GM20000 (cell line): ENCODE measurements around the gene ASPSCR1.

ENCODE experiments used
- DNase-seq: peaks from one replicate; pipeline ENCODE4 v3.0.0; 2012; ENCODE audit warnings: low spot score
- TF ChIP-seq, protein P1 (sequence below): IDR thresholded peaks from 2 replicates; pipeline ENCODE4 v1.5.1; 2012; ENCODE audit warnings: mild to moderate bottlenecking, control low read depth; ENCODE audit errors: extremely low read depth, missing control alignments

Gene ASPSCR1

GRCh38 chr17:82060001-82060380, 82.6 kb downstream of the ASPSCR1 start:
- no peak for DNase-seq
- TF ChIP-seq, protein P1, sequence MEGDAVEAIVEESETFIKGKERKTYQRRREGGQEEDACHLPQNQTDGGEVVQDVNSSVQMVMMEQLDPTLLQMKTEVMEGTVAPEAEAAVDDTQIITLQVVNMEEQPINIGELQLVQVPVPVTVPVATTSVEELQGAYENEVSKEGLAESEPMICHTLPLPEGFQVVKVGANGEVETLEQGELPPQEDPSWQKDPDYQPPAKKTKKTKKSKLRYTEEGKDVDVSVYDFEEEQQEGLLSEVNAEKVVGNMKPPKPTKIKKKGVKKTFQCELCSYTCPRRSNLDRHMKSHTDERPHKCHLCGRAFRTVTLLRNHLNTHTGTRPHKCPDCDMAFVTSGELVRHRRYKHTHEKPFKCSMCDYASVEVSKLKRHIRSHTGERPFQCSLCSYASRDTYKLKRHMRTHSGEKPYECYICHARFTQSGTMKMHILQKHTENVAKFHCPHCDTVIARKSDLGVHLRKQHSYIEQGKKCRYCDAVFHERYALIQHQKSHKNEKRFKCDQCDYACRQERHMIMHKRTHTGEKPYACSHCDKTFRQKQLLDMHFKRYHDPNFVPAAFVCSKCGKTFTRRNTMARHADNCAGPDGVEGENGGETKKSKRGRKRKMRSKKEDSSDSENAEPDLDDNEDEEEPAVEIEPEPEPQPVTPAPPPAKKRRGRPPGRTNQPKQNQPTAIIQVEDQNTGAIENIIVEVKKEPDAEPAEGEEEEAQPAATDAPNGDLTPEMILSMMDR = no peak

DNA sequence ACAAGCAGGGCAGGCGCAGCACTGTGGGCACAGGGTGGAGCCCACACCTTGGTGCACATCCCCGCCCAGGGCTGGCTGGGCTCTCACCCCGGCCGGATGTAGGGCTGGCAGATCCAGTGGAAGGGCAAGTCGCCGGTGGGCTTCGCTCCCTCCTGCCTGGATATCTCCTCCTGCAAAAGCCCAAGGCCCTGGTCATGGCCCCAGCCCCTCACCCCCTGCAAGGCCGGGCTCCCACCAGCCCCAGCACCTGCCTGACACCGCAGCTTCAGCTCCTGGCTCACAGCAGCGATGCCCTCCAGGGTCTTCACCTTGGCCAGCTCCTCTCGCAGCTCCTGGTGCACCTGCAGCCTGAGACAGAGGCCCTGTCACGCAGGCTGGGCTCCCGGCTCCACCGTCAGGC, 83.2 kb downstream of the ASPSCR1 start:
- no peak for DNase-seq
- TF ChIP-seq, protein P1 = no peak

- TF ChIP-seq, protein P1 = no peak
- DNase-seq = no peak
Measured at GRCh38 chr17:82061047-82061925, 83.9 kb downstream of the ASPSCR1 start.

GRCh38 chr17:82062076-82062983, 84.9 kb downstream of the ASPSCR1 start:
- no peak for DNase-seq
- TF ChIP-seq, protein P1 = no peak

GRCh38 chr17:82062984-82063368, 85.5 kb downstream of the ASPSCR1 start:
- no peak for DNase-seq
- TF ChIP-seq, protein P1 = no peak

DNA sequence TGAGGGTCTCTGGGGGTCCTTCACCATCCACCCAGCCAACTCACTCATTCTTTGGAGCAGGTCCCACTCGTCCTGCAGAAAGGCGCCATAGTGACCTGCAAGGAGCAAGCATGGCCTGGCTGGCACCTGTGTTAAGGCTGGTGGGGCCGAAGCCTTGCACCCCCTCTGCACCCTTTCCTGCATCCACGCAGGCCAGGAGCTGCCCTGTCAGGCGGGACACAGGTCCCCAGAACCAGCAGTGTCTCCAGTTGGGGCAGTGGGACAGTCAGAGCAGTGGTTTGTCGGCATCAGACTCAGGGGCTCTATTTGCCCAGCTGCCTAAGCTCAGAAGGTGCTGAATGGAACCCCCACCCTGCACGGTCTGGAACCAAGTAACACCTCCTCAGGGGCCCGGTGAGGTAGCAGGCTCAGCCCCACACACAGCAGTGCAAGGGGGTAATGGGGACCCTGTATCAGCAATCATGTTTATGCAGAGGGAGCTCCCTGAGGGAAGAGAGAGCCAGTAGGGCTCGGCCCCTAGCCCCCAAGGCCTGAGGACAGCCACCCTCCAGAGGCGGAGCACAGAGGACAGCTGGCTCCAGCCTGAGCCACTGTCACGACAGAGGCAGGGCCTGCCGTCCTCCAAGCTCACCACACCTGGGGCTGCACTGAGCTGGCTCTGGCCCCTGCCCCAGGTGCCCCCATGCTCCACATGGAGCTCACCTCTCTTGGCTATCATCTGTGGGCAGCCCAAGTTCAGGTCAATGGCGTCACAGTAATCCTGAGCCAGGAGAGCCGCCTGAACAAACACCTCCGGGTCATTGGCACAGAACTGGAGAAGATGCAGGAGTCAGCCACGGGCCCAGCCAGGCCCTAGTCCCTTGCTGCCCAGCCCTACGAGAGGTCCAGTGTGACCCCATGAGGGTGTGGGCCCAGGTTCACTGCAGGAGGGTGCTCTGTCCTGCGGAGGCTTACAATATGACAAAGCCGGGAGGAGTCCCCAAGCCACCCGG, 86.3 kb downstream of the ASPSCR1 start:
- TF ChIP-seq, protein P1 = no peak
- no peak for DNase-seq
